ENCODE measurements around the gene CBLN4. TPM values are rescaled to one million over a fixed set of nuclear protein-coding genes. Genes with fewer than 3 reads are reported as not detected.

CBLN4 gene
- total RNA-seq: not detected
- polyA plus RNA-seq: not detected
- not detected for total RNA-seq

DNA sequence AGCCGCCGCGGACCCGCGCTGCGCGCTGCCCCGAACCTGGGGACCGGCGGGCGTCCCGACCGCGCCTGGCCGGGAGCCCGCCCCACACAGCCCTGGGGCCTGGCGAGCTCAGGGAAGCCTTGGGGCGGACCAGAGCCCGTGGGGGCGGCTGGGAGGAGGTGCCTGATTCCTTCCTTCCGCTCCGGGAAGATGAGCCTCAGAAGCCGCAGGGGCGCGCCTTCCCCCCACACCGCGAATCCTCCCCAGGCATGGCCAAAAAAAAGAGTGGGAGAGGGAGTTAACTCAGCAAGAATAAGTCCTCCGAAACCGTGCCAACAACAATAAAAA is at the start of gene CBLN4:
Gene CBLN4 (minus strand): TSS at position 131 of the 327 bp plus-strand sequence. CDS start 1,348 bp downstream, outside the sequence.
- Histone ChIP-seq H3K27me3 (ENCODE audit: control insufficient read depth in 2 of 2, insufficient read depth in 2 of 2, low read length in 2 of 2) (no peaks in the 10 kb centered on the region), H3K27ac (ENCODE audit: low read depth, low read length) (no peak within 1 kb of the TSS), H3K9me3 (ENCODE audit: control insufficient read depth in 2 of 3, low read length in 3 of 3) (peaks cover 0 to 6% (median 0%) of the 10 kb centered on the region in 3 experiments), H3K4me3 (ENCODE audit: low read length) (no peak within 1 kb of the TSS), H3K4me1 (ENCODE audit: control insufficient read depth in 2 of 2, insufficient read depth in 2 of 2, low read length in 2 of 2) (no peaks in the 10 kb centered on the region), H3K36me3 (ENCODE audit: control insufficient read depth in 2 of 3, insufficient read depth in 3 of 3, low read length in 3 of 3) (no peaks in the 10 kb centered on the region)
- no peak for ATAC-seq
- Mint-ChIP-seq H3K9me3 (peaks cover 3 to 24% (median 8%) of the 10 kb centered on the region in 11 donors), H3K27ac (peak within 1 kb of the TSS in 1 of 9 donors; percentile 33), H3K4me3 (no peak within 1 kb of the TSS), H3K27me3 (peaks cover 26 to 56% (median 48%) of the 10 kb centered on the region in 5 donors), H3K4me1 (no peaks in the 10 kb centered on the region), H3K36me3 (peaks cover 0 to 9% (median 0%) of the 10 kb centered on the region in 5 donors)
- no peak for DNase-seq
- ChIA-PET CTCF (no interaction called here), POLR2A (no interaction called here)
- intact Hi-C loops (cut with micrococcal nuclease): no loop called here

DNA sequence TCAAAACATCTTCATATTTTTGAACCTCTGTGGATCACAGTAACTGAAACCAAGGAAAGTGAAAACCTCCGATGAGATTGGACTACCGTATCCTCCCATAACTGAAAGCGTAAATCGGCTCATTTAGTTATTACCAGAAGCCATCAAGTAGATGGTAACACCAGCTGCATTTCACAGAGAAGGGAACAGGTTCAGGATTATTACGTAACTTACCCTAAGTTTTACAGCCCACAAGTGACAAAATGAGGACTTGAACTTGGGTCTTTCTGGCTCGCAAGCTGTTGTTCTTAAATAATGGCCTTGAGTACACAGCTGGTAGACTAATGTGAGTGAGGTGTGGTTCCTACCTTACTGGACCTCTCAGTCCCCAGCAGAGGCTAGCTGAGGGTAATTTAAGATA is 37.9 kb upstream of the CBLN4 start:
- no peaks in the 10 kb centered on the region for H3K4me1 Mint-ChIP-seq
- H3K9me3 ChIP-seq (ENCODE audit: control insufficient read depth in 2 of 3, low read length in 3 of 3): no peaks in the 10 kb centered on the region
- no peak for ATAC-seq
- ChIA-PET POLR2A (no interaction called here), CTCF (interaction anchor here (0.5 kb wide), 1 partner anchor 341 kb away, joined by 3 read pairs; no protein-coding TSS in a partner anchor)
- intact Hi-C loops (cut with micrococcal nuclease): no loop called here
- no peaks in the 10 kb centered on the region for H3K4me1 ChIP-seq (ENCODE audit: control insufficient read depth in 2 of 2, insufficient read depth in 2 of 2, low read length in 2 of 2)
- H3K27ac ChIP-seq (ENCODE audit: low read depth, low read length): no peak overlapping the region
- H3K27ac Mint-ChIP-seq: no peak overlapping the region
- H3K9me3 Mint-ChIP-seq: peaks cover 0 to 16% (median 4%) of the 10 kb centered on the region in 11 donors
- no peak for DNase-seq
- no peak overlapping the region for H3K4me3 Mint-ChIP-seq
- no peaks in the 10 kb centered on the region for H3K27me3 ChIP-seq (ENCODE audit: control insufficient read depth in 2 of 2, insufficient read depth in 2 of 2, low read length in 2 of 2)
- no peak overlapping the region for H3K4me3 ChIP-seq (ENCODE audit: low read length)
- H3K36me3 ChIP-seq (ENCODE audit: control insufficient read depth in 2 of 3, insufficient read depth in 3 of 3, low read length in 3 of 3): no peaks in the 10 kb centered on the region
- H3K27me3 Mint-ChIP-seq: peaks cover 0 to 8% (median 0%) of the 10 kb centered on the region in 5 donors
- H3K36me3 Mint-ChIP-seq: no peaks in the 10 kb centered on the region

DNA sequence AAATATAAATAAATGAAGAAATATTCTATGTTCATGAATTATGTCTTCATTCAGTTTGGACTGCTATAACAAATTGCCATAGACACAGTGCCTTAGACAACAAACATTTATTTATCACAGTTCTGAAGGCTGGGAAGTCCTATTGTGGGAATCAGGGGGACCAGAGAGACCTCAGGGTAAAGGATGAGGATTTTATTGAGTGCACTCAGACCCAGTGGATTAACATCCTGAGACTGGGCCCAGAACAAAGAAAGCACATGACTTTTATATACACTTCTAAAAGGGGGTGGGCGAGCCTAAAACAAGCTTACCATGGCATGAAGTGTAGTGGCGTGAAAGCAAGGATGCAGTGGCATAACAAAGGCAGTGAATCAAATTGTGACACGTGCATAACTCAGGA is 26.9 kb upstream of the CBLN4 start:
- H3K9me3 Mint-ChIP-seq: peaks cover 12 to 59% (median 26%) of the 10 kb centered on the region in 11 donors
- no peaks in the 10 kb centered on the region for H3K4me1 ChIP-seq (ENCODE audit: control insufficient read depth in 2 of 2, insufficient read depth in 2 of 2, low read length in 2 of 2)
- no peak overlapping the region for H3K4me3 Mint-ChIP-seq
- H3K36me3 Mint-ChIP-seq: peaks cover 0 to 8% (median 0%) of the 10 kb centered on the region in 5 donors
- ChIA-PET CTCF (no interaction called here), POLR2A (no interaction called here)
- intact Hi-C loops (cut with micrococcal nuclease): no loop called here
- H3K4me1 Mint-ChIP-seq: no peaks in the 10 kb centered on the region
- H3K27me3 ChIP-seq (ENCODE audit: control insufficient read depth in 2 of 2, insufficient read depth in 2 of 2, low read length in 2 of 2): no peaks in the 10 kb centered on the region
- H3K9me3 ChIP-seq (ENCODE audit: control insufficient read depth in 2 of 3, low read length in 3 of 3): peaks cover 0 to 9% (median 0%) of the 10 kb centered on the region in 3 experiments
- no peaks in the 10 kb centered on the region for H3K36me3 ChIP-seq (ENCODE audit: control insufficient read depth in 2 of 3, insufficient read depth in 3 of 3, low read length in 3 of 3)
- no peak for DNase-seq
- H3K4me3 ChIP-seq (ENCODE audit: low read length): no peak overlapping the region
- ATAC-seq: no peak
- no peak overlapping the region for H3K27ac ChIP-seq (ENCODE audit: low read depth, low read length)
- no peak overlapping the region for H3K27ac Mint-ChIP-seq
- peaks cover 0 to under 1% (median 0%) of the 10 kb centered on the region in 5 donors for H3K27me3 Mint-ChIP-seq

DNA sequence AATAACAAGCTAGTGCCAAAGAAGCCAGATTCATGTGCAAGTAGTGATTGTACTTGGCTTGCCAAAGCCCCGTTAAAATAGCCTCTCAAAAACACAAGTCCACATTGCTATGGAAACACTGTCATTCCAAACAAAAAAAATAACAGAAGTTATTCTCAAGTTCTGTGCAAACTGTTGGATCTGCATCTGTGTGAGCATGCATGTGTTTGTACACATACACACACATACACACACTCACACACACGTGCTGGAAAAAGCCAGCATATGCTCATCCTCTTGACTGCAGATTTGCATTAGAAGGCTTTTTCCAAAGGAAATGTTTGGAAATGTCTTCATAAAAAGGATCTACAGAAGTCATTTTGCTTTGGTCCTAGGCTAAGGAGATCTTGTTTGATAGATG is 13.4 kb upstream of the CBLN4 start:
- Mint-ChIP-seq H3K27me3 (no peaks in the 10 kb centered on the region), H3K9me3 (peaks cover 3 to 11% (median 6%) of the 10 kb centered on the region in 11 donors), H3K4me3 (no peak overlapping the region), H3K27ac (no peak overlapping the region), H3K36me3 (no peaks in the 10 kb centered on the region), H3K4me1 (no peaks in the 10 kb centered on the region)
- Histone ChIP-seq H3K27ac (ENCODE audit: low read depth, low read length) (no peak overlapping the region), H3K4me3 (ENCODE audit: low read length) (no peak overlapping the region), H3K36me3 (ENCODE audit: control insufficient read depth in 2 of 3, insufficient read depth in 3 of 3, low read length in 3 of 3) (no peaks in the 10 kb centered on the region), H3K9me3 (ENCODE audit: control insufficient read depth in 2 of 3, low read length in 3 of 3) (no peaks in the 10 kb centered on the region), H3K4me1 (ENCODE audit: control insufficient read depth in 2 of 2, insufficient read depth in 2 of 2, low read length in 2 of 2) (no peaks in the 10 kb centered on the region), H3K27me3 (ENCODE audit: control insufficient read depth in 2 of 2, insufficient read depth in 2 of 2, low read length in 2 of 2) (no peaks in the 10 kb centered on the region)
- DNase-seq (no peak), ATAC-seq (no peak)
- CTCF ChIA-PET: no interaction called here
- POLR2A ChIA-PET: no interaction called here
- intact Hi-C loops (cut with micrococcal nuclease): no loop called here

DNA sequence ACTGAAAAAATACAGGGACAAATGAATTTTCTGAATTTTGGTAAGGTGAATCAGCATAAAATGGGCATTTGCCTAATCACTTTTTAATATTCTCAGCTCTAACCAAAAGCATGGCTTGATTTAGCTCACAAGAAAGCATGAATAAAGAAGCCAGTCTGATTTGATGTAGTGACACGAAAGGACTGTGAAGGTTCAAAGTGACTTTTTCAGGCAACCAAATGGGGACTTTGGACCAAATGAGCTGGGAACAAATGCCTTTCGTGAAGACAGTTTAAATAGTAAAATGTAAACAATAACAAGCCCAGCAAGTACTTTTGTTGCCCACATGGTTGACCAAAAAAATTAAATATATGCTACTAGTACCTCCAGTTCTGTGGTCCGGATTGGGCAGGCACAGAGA is 12.9 kb upstream of the CBLN4 start:
- H3K27ac ChIP-seq (ENCODE audit: low read depth, low read length): no peak overlapping the region
- no peak for ATAC-seq
- no peaks in the 10 kb centered on the region for H3K4me1 Mint-ChIP-seq
- POLR2A ChIA-PET: no interaction called here
- H3K9me3 ChIP-seq (ENCODE audit: control insufficient read depth in 2 of 3, low read length in 3 of 3): no peaks in the 10 kb centered on the region
- no peaks in the 10 kb centered on the region for H3K36me3 Mint-ChIP-seq
- H3K4me3 ChIP-seq (ENCODE audit: low read length): no peak overlapping the region
- H3K4me1 ChIP-seq (ENCODE audit: control insufficient read depth in 2 of 2, insufficient read depth in 2 of 2, low read length in 2 of 2): no peaks in the 10 kb centered on the region
- no peaks in the 10 kb centered on the region for H3K36me3 ChIP-seq (ENCODE audit: control insufficient read depth in 2 of 3, insufficient read depth in 3 of 3, low read length in 3 of 3)
- H3K27ac Mint-ChIP-seq: no peak overlapping the region
- CTCF ChIA-PET: no interaction called here
- intact Hi-C loops (cut with micrococcal nuclease): no loop called here
- H3K27me3 ChIP-seq (ENCODE audit: control insufficient read depth in 2 of 2, insufficient read depth in 2 of 2, low read length in 2 of 2): no peaks in the 10 kb centered on the region
- peaks cover 3 to 11% (median 5%) of the 10 kb centered on the region in 11 donors for H3K9me3 Mint-ChIP-seq
- DNase-seq: no peak
- no peak overlapping the region for H3K4me3 Mint-ChIP-seq
- H3K27me3 Mint-ChIP-seq: no peaks in the 10 kb centered on the region

DNA sequence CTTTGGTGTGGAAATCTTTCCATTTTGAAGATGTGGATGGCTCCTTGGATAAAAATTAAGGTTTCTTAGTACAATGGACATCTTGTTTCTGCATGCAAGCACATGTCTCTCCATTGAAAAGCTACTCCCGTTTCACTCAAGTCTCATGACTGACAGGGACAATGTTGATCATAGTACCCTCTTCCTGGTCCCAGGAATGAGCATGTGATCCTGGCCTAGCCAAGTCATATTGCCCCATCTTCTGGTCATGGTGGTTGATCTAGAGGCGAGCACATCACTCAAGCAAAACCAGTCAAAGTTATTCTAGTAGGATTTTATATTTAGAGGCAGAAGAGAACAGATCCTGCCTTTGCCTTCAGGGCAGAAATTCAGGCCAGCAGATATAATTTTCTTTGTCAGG is 12.2 kb upstream of the CBLN4 start:
- Histone ChIP-seq H3K36me3 (ENCODE audit: control insufficient read depth in 2 of 3, insufficient read depth in 3 of 3, low read length in 3 of 3) (no peaks in the 10 kb centered on the region), H3K9me3 (ENCODE audit: control insufficient read depth in 2 of 3, low read length in 3 of 3) (no peaks in the 10 kb centered on the region), H3K4me1 (ENCODE audit: control insufficient read depth in 2 of 2, insufficient read depth in 2 of 2, low read length in 2 of 2) (no peaks in the 10 kb centered on the region), H3K4me3 (ENCODE audit: low read length) (no peak overlapping the region), H3K27me3 (ENCODE audit: control insufficient read depth in 2 of 2, insufficient read depth in 2 of 2, low read length in 2 of 2) (no peaks in the 10 kb centered on the region), H3K27ac (ENCODE audit: low read depth, low read length) (no peak overlapping the region)
- no peak overlapping the region for H3K4me3 Mint-ChIP-seq
- CTCF ChIA-PET: no interaction called here
- ATAC-seq (no peak), DNase-seq (no peak)
- no peak overlapping the region for H3K27ac Mint-ChIP-seq
- H3K36me3 Mint-ChIP-seq: no peaks in the 10 kb centered on the region
- H3K27me3 Mint-ChIP-seq: no peaks in the 10 kb centered on the region
- POLR2A ChIA-PET: no interaction called here
- H3K9me3 Mint-ChIP-seq: peaks cover 0 to 11% (median 5%) of the 10 kb centered on the region in 11 donors
- intact Hi-C loops (cut with micrococcal nuclease): no loop called here
- H3K4me1 Mint-ChIP-seq: no peaks in the 10 kb centered on the region

DNA sequence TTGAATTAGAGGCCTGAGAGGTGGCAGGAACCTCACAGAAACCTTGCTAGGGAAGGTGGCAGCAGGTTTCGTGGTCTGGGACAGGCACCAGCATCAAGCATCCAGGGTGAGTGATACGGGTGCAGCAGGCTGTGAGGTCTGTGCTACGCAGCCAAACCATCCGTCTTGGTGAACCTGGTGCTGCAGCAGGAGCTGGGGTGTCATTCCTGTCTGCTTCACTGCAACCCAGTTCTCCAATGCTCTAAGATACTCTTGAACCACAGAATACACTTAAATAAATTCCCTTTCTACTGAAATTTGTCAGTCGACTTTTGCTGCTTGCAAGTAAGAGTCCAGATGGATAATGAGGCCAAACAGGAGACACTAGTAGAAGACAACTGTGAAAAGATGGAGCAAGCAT is 9.7 kb upstream of the CBLN4 start:
- H3K27ac ChIP-seq (ENCODE audit: low read depth, low read length): no peak overlapping the region
- peaks cover 0 to 4% (median 0%) of the 10 kb centered on the region in 3 experiments for H3K9me3 ChIP-seq (ENCODE audit: control insufficient read depth in 2 of 3, low read length in 3 of 3)
- ChIA-PET POLR2A (no interaction called here), CTCF (no interaction called here)
- H3K4me1 ChIP-seq (ENCODE audit: control insufficient read depth in 2 of 2, insufficient read depth in 2 of 2, low read length in 2 of 2): no peaks in the 10 kb centered on the region
- H3K4me3 Mint-ChIP-seq: no peak overlapping the region
- H3K27ac Mint-ChIP-seq: no peak overlapping the region
- H3K36me3 ChIP-seq (ENCODE audit: control insufficient read depth in 2 of 3, insufficient read depth in 3 of 3, low read length in 3 of 3): no peaks in the 10 kb centered on the region
- no peak overlapping the region for H3K4me3 ChIP-seq (ENCODE audit: low read length)
- ATAC-seq: no peak
- no peaks in the 10 kb centered on the region for H3K27me3 ChIP-seq (ENCODE audit: control insufficient read depth in 2 of 2, insufficient read depth in 2 of 2, low read length in 2 of 2)
- no peaks in the 10 kb centered on the region for H3K36me3 Mint-ChIP-seq
- H3K4me1 Mint-ChIP-seq: no peaks in the 10 kb centered on the region
- DNase-seq: no peak
- H3K9me3 Mint-ChIP-seq: peaks cover 0 to 11% (median 5%) of the 10 kb centered on the region in 11 donors
- intact Hi-C loops (cut with micrococcal nuclease): no loop called here
- H3K27me3 Mint-ChIP-seq: no peaks in the 10 kb centered on the region

All from naive thymus-derived CD4-positive, alpha-beta T cell (primary cell).